Tibial artery (tissue), 4 donors: ENCODE measurements around the gene CWC15.
"Not testable (repeated sequence)": the region's sequence is repeated elsewhere in the genome, so short reads cannot be mapped to it uniquely, and the experiment has no call there.

ENCODE experiments used
- DNase-seq, 2 donors: peaks; one replicate each; pipeline ENCODE4 v3.0.0-alpha.2; 2019
- H3K27ac ChIP-seq, 2 donors: fragments of 200-600 bp; sonication (generic) in 1 of 2; 1 replicate in 1 of 2; 2 replicates in 1 of 2; pipeline ENCODE4 v1.5.1; 2018 to 2019; ENCODE audit warnings: mild to moderate bottlenecking in 1 of 2
- H3K27me3 ChIP-seq, 2 donors: fragments of 200-600 bp; sonication (generic) in 1 of 2; one replicate each; pipeline versions ENCODE4 v1.5.1 to v1.6.0; 2016 to 2019
- H3K36me3 ChIP-seq, 3 donors: fragments of 200-600 bp; sonication (generic) in 2 of 3; one replicate each; pipeline ENCODE4 v1.5.1; 2016 to 2019; ENCODE audit warnings: mild to moderate bottlenecking in 2 of 3
- H3K4me1 ChIP-seq, 4 donors: fragments of 200-600 bp; sonication (generic) in 2 of 4; 1 replicate in 3 of 4; 2 replicates in 1 of 4; pipeline ENCODE4 v1.5.1; 2016 to 2019
- H3K4me3 ChIP-seq, 2 donors: fragments of 200-600 bp; sonication (generic) in 1 of 2; 1 replicate in 1 of 2; 2 replicates in 1 of 2; pipeline ENCODE4 v1.5.1; 2018 to 2019; ENCODE audit warnings: mild to moderate bottlenecking in 2 of 2
- H3K9me3 ChIP-seq, 3 donors: fragments of 200-600 bp; sonication (generic) in 1 of 3; one replicate each; pipeline ENCODE4 v1.5.1; 2016 to 2019
- CTCF ChIP-seq, 2 experiments: fragments of 200-600 bp in 1 of 2; fragments of 450-650 bp in 1 of 2; IDR thresholded peaks; one replicate each; pipeline ENCODE4 v1.5.1; 2017 to 2019; ENCODE audit warnings: antibody characterized with exemption in 2 of 2, mild to moderate bottlenecking in 1 of 2, moderate library complexity in 1 of 2
- intact Hi-C: fragments of 100-400 bp; cut with DNase I; formaldehyde crosslinking; loops from one replicate; pipeline ENCODE4 v1.15.0; 2023; ENCODE audit warnings: low total_unique reads

The CWC15 gene

GRCh38 chr11:94924171-94924572, 49.2 kb downstream of the CWC15 start:
- intact Hi-C loops = no loop called here
- Histone ChIP-seq H3K27me3 (no peaks in the 10 kb centered on the region), H3K36me3 (no peaks in the 10 kb centered on the region), H3K27ac (no peak overlapping the region), H3K4me1 (peaks cover 0 to 36% (median 28%) of the 10 kb centered on the region in 4 donors), H3K9me3 (no peaks in the 10 kb centered on the region), H3K4me3 (no peak overlapping the region)
- TF ChIP-seq CTCF (IDR thresholded peaks at IDR 0.05) = no peak
- DNase-seq = no peak

GRCh38 chr11:94923004-94923334, 50.4 kb downstream of the CWC15 start:
- Histone ChIP-seq H3K27me3 (no peaks in the 10 kb centered on the region), H3K4me3 (no peak overlapping the region), H3K4me1 (peaks cover 0 to 24% (median 18%) of the 10 kb centered on the region in 4 donors), H3K9me3 (no peaks in the 10 kb centered on the region), H3K36me3 (no peaks in the 10 kb centered on the region), H3K27ac (no peak overlapping the region)
- no peak for TF ChIP-seq CTCF (IDR thresholded peaks at IDR 0.05)
- intact Hi-C loops = no loop called here
- DNase-seq = no peak

- no peaks in the 10 kb centered on the region for H3K36me3 ChIP-seq
- H3K27ac ChIP-seq = no peak overlapping the region
- no peak for TF ChIP-seq CTCF (IDR thresholded peaks at IDR 0.05)
- no peak for DNase-seq
- no peaks in the 10 kb centered on the region for H3K9me3 ChIP-seq
- H3K4me1 ChIP-seq = peaks cover 0 to 19% (median 13%) of the 10 kb centered on the region in 4 donors
- no peak overlapping the region for H3K4me3 ChIP-seq
- H3K27me3 ChIP-seq = no peaks in the 10 kb centered on the region
- intact Hi-C loops = no loop called here
Measured at GRCh38 chr11:94922321-94923003, 50.9 kb downstream of the CWC15 start.

GRCh38 chr11:94920311-94920710, 53.0 kb downstream of the CWC15 start:
- no peak for DNase-seq
- Histone ChIP-seq H3K36me3 (no peaks in the 10 kb centered on the region), H3K9me3 (no peaks in the 10 kb centered on the region), H3K4me1 (peaks cover 0 to 4% (median 0%) of the 10 kb centered on the region in 4 donors), H3K27me3 (no peaks in the 10 kb centered on the region), H3K27ac (no peak overlapping the region), H3K4me3 (no peak overlapping the region)
- TF ChIP-seq CTCF (IDR thresholded peaks at IDR 0.05) = no peak
- intact Hi-C loops = no loop called here

GRCh38 chr11:94913718-94914394, 59.5 kb downstream of the CWC15 start:
- H3K27ac ChIP-seq, intact Hi-C loops, H3K36me3 ChIP-seq, DNase-seq, H3K9me3 ChIP-seq, H3K4me1 ChIP-seq, H3K4me3 ChIP-seq, H3K27me3 ChIP-seq: not testable (repeated sequence)

- no peak overlapping the region for H3K27ac ChIP-seq
- H3K9me3 ChIP-seq = no peaks in the 10 kb centered on the region
- no peaks in the 10 kb centered on the region for H3K4me1 ChIP-seq
- TF ChIP-seq CTCF (IDR thresholded peaks at IDR 0.05) = no peak
- no peaks in the 10 kb centered on the region for H3K36me3 ChIP-seq
- intact Hi-C loops = no loop called here
- no peak for DNase-seq
- no peak overlapping the region for H3K4me3 ChIP-seq
- H3K27me3 ChIP-seq = no peaks in the 10 kb centered on the region
Measured at GRCh38 chr11:94912806-94913205, 60.5 kb downstream of the CWC15 start.
